GM03348 (cell line): ENCODE measurements around the gene GPT2.

ENCODE experiments used
- DNase-seq: peaks from one replicate; pipeline ENCODE4 v3.0.0; 2012; ENCODE audit warnings: low spot score

GPT2 gene

GRCh38 chr16:46972429-46973206 is 88.5 kb downstream of the GPT2 start:
- peak; percentile 76 for DNase-seq

- peak; percentile 97 for DNase-seq
These were observed 89.2 kb downstream of the GPT2 start, which contains the start of gene DNAJA2 for GRCh38 chr16:46973207-46973995. Gene DNAJA2, minus strand, starts transcription at chr16:46973674. Its CDS starts 102 bp downstream, at chr16:46973572.

GRCh38 chr16:46973996-46974324 is 89.8 kb downstream of the GPT2 start:
- DNase-seq: no peak

- DNase-seq: peak; percentile 16
These were observed 90.2 kb downstream of the GPT2 start for GRCh38 chr16:46974352-46974751.

- DNase-seq: no peak
These were observed 91.0 kb downstream of the GPT2 start for GRCh38 chr16:46975165-46975564.

- no peak for DNase-seq
These were observed 91.8 kb downstream of the GPT2 start for GRCh38 chr16:46975908-46976470.

- no peak for DNase-seq
These were observed 92.4 kb downstream of the GPT2 start for GRCh38 chr16:46976550-46976949.
